ENCODE data around the gene TPRA1.

TPRA1 gene

GRCh38 chr3:127604035-127604434 lies 13.5 kb upstream of the TPRA1 start:
- H3K27ac ChIP-seq (ENCODE audit: low read length), result no peak overlapping the region
- H3K4me1 ChIP-seq (ENCODE audit: control insufficient read depth, low read depth, low read length), result peaks cover 8% of the 10 kb centered on the region
- H3K9ac ChIP-seq (ENCODE audit: low read length), result no peak overlapping the region
- peaks cover 97% of the 10 kb centered on the region for H3K36me3 ChIP-seq (ENCODE audit: control insufficient read depth, low read depth, low read length)
- H3K9me3 ChIP-seq (ENCODE audit: control insufficient read depth, low read depth, low read length), result no peaks in the 10 kb centered on the region
- H3K4me3 ChIP-seq (ENCODE audit: low read length), result no peak overlapping the region
- no peaks in the 10 kb centered on the region for H3K27me3 ChIP-seq (ENCODE audit: control insufficient read depth, insufficient read depth, low read length)

DNA sequence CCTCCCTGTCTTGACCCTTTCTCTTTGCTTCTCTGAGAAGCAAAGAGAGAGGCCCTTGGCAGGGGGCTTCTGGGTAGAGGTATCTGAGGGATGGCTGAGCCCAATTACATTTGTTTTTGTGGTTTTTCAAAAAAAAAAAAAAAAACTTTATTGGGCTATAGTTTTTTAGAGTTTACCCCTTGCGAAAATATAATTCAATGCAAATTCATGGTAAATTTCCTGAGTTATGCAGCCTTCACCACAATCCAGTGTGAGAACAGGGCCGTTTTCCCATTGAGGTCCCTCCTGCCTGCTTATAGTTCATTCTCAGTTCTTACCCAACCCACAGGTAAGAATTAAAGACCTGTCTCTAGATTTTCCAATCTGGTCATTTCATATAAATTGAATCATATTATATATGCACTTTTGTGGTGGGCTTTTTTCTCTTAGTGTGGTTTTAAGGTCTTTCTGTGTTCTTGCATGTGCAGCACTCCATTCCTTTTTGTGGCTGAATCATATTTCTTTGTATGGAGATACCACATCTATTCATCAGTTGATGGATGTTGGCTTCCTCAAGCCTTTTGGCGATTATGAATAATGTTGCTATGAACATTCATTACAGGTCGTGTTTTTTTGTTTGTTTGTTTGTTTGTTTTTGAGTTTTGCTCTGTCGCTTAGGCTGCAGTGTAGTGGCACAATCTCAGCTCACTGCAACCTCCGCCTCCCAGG lies 10.4 kb upstream of the TPRA1 start:
- Histone ChIP-seq H3K27ac (ENCODE audit: low read length) (no peak overlapping the region), H3K4me1 (ENCODE audit: control insufficient read depth, low read depth, low read length) (peaks cover 13% of the 10 kb centered on the region), H3K27me3 (ENCODE audit: control insufficient read depth, insufficient read depth, low read length) (peaks cover 4% of the 10 kb centered on the region), H3K4me3 (ENCODE audit: low read length) (peak overlapping the region; percentile 22), H3K9ac (ENCODE audit: low read length) (peak overlapping the region; percentile 16), H3K9me3 (ENCODE audit: control insufficient read depth, low read depth, low read length) (no peaks in the 10 kb centered on the region), H3K36me3 (ENCODE audit: control insufficient read depth, low read depth, low read length) (peaks cover 66% of the 10 kb centered on the region)

- Histone ChIP-seq H3K9me3 (ENCODE audit: control insufficient read depth, low read depth, low read length) (no peaks in the 10 kb centered on the region), H3K9ac (ENCODE audit: low read length) (peak overlapping the region; percentile 100), H3K4me1 (ENCODE audit: control insufficient read depth, low read depth, low read length) (peaks cover 13% of the 10 kb centered on the region), H3K4me3 (ENCODE audit: low read length) (peak overlapping the region; percentile 97), H3K27me3 (ENCODE audit: control insufficient read depth, insufficient read depth, low read length) (peaks cover 4% of the 10 kb centered on the region), H3K27ac (ENCODE audit: low read length) (peak overlapping the region; percentile 99), H3K36me3 (ENCODE audit: control insufficient read depth, low read depth, low read length) (peaks cover 47% of the 10 kb centered on the region)
Measured at GRCh38 chr3:127598841-127599570, 8.5 kb upstream of the TPRA1 start.

DNA sequence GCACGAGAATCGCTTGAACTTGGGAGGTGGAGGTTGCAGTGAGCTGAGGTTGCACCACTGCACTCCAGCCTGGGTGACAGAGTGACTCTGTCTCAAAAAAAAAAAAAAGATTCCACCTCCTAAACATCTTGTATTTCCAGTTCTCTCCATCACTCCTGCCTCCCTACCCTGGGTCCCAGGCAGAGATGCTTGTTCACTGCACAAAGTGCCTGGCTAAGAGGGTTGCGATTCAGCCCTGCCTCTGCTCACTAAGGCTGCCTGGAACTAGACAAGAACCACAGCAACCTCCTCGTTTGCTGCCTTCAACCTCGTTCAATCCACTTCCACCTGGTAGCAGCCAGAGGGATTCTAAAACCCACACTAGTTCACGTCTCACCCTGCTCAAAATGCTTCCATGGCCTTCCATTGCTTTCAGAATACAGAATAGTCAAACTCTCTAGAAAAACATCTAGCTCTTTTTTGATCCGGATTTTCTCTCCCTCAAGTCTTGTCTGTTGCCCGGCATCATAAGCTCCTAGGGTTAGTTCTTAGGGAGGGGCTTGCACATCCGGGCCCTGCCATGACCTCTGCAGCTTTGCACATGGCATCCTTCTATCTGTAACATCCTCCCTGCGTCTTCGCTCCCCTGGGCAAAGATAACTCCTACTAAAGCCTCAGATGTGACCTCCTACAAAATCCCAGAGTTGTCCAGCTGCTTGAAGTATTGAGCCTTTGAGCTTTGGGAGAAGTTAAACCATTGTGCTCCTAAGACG lies 6.7 kb upstream of the TPRA1 start:
- peaks cover 30% of the 10 kb centered on the region for H3K36me3 ChIP-seq (ENCODE audit: control insufficient read depth, low read depth, low read length)
- H3K4me1 ChIP-seq (ENCODE audit: control insufficient read depth, low read depth, low read length), result peaks cover 13% of the 10 kb centered on the region
- no peaks in the 10 kb centered on the region for H3K9me3 ChIP-seq (ENCODE audit: control insufficient read depth, low read depth, low read length)
- H3K9ac ChIP-seq (ENCODE audit: low read length), result peak overlapping the region; percentile 100
- peaks cover 4% of the 10 kb centered on the region for H3K27me3 ChIP-seq (ENCODE audit: control insufficient read depth, insufficient read depth, low read length)
- H3K4me3 ChIP-seq (ENCODE audit: low read length), result peak overlapping the region; percentile 97
- no peak overlapping the region for H3K27ac ChIP-seq (ENCODE audit: low read length)

DNA sequence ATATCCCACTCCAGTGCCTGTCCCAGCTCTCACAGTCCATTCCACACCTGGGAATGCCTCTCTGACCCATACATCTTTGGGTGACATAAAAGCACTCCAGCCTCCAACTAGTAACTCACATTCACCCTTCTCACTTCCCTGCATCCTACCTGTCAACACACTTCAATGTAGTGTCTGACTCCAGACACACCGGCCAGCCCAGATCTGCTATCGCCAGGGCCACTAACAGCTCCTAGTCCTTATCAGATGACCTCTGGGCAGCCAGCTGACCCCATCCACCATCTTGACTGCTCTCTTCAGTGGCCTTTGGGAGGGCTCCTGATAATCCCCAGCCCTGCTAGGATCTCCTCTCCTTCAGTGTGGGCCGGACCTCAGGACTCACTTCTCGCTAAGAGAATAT lies 4.8 kb upstream of the TPRA1 start:
- Histone ChIP-seq H3K4me3 (ENCODE audit: low read length) (no peak overlapping the region), H3K36me3 (ENCODE audit: control insufficient read depth, low read depth, low read length) (peaks cover 12% of the 10 kb centered on the region), H3K4me1 (ENCODE audit: control insufficient read depth, low read depth, low read length) (peaks cover 22% of the 10 kb centered on the region), H3K9ac (ENCODE audit: low read length) (no peak overlapping the region), H3K9me3 (ENCODE audit: control insufficient read depth, low read depth, low read length) (no peaks in the 10 kb centered on the region), H3K27me3 (ENCODE audit: control insufficient read depth, insufficient read depth, low read length) (peaks cover 4% of the 10 kb centered on the region), H3K27ac (ENCODE audit: low read length) (no peak overlapping the region)

DNA sequence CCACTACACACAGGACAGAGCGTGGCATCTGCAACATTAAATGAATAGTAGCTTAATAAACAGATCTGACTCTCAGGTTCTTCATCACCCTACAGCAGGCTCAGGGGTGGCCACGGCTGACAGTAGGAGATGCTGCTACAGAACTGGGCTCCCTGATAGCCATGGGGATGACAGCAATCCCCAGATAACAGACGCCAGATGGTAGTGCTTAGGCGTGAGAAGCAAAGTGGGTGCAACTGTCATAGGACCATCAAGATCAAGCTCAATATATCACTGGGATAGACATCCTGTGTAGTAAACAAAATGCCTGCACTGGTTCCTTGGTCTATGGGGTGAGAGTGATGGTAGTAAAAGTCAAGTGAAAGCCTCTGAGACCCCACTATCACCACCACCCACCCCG lies 2.6 kb upstream of the TPRA1 start:
- Histone ChIP-seq H3K4me1 (ENCODE audit: control insufficient read depth, low read depth, low read length) (peaks cover 9% of the 10 kb centered on the region), H3K9ac (ENCODE audit: low read length) (no peak overlapping the region)

GRCh38 chr3:127590282-127590592 lies 296 bp downstream of the TPRA1 start:
- H3K4me1 ChIP-seq (ENCODE audit: control insufficient read depth, low read depth, low read length), result peaks cover 9% of the 10 kb centered on the region

More for the DNA sequence above, 2.6 kb upstream of the TPRA1 start:
- Histone ChIP-seq H3K27ac (ENCODE audit: low read length) (no peak overlapping the region), H3K27me3 (ENCODE audit: control insufficient read depth, insufficient read depth, low read length) (peaks cover 12% of the 10 kb centered on the region), H3K4me3 (ENCODE audit: low read length) (no peak overlapping the region), H3K36me3 (ENCODE audit: control insufficient read depth, low read depth, low read length) (no peaks in the 10 kb centered on the region), H3K9me3 (ENCODE audit: control insufficient read depth, low read depth, low read length) (no peaks in the 10 kb centered on the region)

GRCh38 chr3:127589600-127590281 lies 792 bp downstream of the TPRA1 start:
- Histone ChIP-seq H3K4me3 (ENCODE audit: low read length) (peak overlapping the region; percentile 82), H3K27ac (ENCODE audit: low read length) (no peak overlapping the region), H3K9me3 (ENCODE audit: control insufficient read depth, low read depth, low read length) (no peaks in the 10 kb centered on the region), H3K36me3 (ENCODE audit: control insufficient read depth, low read depth, low read length) (no peaks in the 10 kb centered on the region), H3K4me1 (ENCODE audit: control insufficient read depth, low read depth, low read length) (peaks cover 9% of the 10 kb centered on the region), H3K9ac (ENCODE audit: low read length) (peak overlapping the region; percentile 44), H3K27me3 (ENCODE audit: control insufficient read depth, insufficient read depth, low read length) (peaks cover 8% of the 10 kb centered on the region)

More at GRCh38 chr3:127590282-127590592, 296 bp downstream of the TPRA1 start:
- peaks cover 8% of the 10 kb centered on the region for H3K27me3 ChIP-seq (ENCODE audit: control insufficient read depth, insufficient read depth, low read length)
- H3K4me3 ChIP-seq (ENCODE audit: low read length), result peak overlapping the region; percentile 82
- H3K9me3 ChIP-seq (ENCODE audit: control insufficient read depth, low read depth, low read length), result no peaks in the 10 kb centered on the region
- no peaks in the 10 kb centered on the region for H3K36me3 ChIP-seq (ENCODE audit: control insufficient read depth, low read depth, low read length)
- H3K9ac ChIP-seq (ENCODE audit: low read length), result peak overlapping the region; percentile 44
- no peak overlapping the region for H3K27ac ChIP-seq (ENCODE audit: low read length)

DNA sequence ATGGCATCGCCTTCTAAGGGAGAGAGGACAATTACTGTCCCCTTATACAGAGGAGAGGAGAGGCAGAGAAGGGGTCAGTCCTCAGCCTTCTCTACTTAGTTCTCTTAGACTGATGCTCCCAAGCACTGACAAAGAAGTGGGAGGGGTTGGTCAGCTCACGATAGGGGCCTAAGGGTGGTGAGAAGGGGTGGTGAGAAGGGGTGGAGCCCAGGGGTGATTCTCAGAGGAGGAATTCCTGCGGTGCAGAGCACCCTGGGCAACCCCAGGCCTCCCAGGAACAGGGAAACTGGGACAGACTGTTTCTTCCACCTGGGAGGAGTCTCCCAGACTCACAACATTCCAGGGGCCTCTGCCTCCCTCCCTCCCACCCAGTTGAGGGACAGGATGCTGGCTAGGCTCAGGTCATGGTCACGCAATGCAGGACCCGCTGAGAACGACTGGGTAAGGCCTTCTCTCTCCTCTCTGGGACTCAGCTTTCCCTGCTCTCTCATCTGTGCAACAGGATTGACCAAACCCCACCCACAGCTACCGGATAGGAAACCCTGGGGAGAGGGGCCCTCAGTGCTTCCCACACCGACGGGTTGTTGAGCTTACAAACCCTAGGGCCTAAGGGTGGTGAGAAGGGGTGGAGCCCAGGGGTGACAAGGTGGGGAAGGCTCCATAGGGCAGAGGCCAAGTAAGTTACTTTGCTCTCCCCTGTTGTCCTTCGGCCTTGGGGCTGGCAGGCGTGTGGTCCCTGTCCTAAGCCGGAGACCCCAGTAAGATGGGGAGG lies 1.5 kb downstream of the TPRA1 start:
- peaks cover 8% of the 10 kb centered on the region for H3K27me3 ChIP-seq (ENCODE audit: control insufficient read depth, insufficient read depth, low read length)

DNA sequence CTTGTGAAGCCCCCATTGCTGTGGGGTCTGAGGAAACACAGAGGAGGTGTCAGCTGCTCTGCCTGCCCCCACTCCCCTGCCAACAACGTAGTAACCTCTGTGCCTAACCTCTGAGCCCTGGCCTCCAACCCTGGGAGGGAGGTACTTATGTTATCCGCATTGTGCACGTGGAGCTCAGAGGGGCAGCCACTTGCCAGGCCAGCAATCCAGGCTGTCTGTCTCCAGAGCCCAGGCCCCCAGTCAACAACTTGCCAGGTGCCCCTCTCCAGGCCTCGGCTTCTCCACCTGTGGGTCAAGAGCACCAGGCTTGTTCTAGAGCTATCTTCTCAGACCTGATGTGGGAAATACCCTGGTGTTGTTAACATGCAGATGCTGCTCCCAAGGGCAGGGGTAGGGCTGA lies 2.7 kb downstream of the TPRA1 start:
- H3K4me3 ChIP-seq (ENCODE audit: low read length), result no peak overlapping the region
- H3K9ac ChIP-seq (ENCODE audit: low read length), result no peak overlapping the region
- H3K36me3 ChIP-seq (ENCODE audit: control insufficient read depth, low read depth, low read length), result no peaks in the 10 kb centered on the region

More for the DNA sequence above, 1.5 kb downstream of the TPRA1 start:
- no peaks in the 10 kb centered on the region for H3K9me3 ChIP-seq (ENCODE audit: control insufficient read depth, low read depth, low read length)
- peak overlapping the region; percentile 44 for H3K9ac ChIP-seq (ENCODE audit: low read length)
- no peaks in the 10 kb centered on the region for H3K36me3 ChIP-seq (ENCODE audit: control insufficient read depth, low read depth, low read length)
- H3K4me1 ChIP-seq (ENCODE audit: control insufficient read depth, low read depth, low read length), result peaks cover 9% of the 10 kb centered on the region
- peak overlapping the region; percentile 82 for H3K4me3 ChIP-seq (ENCODE audit: low read length)
- no peak overlapping the region for H3K27ac ChIP-seq (ENCODE audit: low read length)

More for the DNA sequence above, 2.7 kb downstream of the TPRA1 start:
- Histone ChIP-seq H3K27ac (ENCODE audit: low read length) (no peak overlapping the region), H3K27me3 (ENCODE audit: control insufficient read depth, insufficient read depth, low read length) (peaks cover 8% of the 10 kb centered on the region), H3K4me1 (ENCODE audit: control insufficient read depth, low read depth, low read length) (peaks cover 9% of the 10 kb centered on the region), H3K9me3 (ENCODE audit: control insufficient read depth, low read depth, low read length) (no peaks in the 10 kb centered on the region)

Data from iPS-18a (cell line).